H9 (cell line): ENCODE data around the gene CHST13. TPM values are rescaled to one million over a fixed set of nuclear protein-coding genes. Genes with fewer than 3 reads are reported as not detected.

Experiments used
- total RNA-seq: library from RNA; stranded (reverse); gene quantifications from 2 replicates; pipeline ENCODE4 v1.2.1, GENCODE V29; 2021

The CHST13 gene
- total RNA-seq, 1 experiment from 2014 or later, result 0.85 TPM

Other genes starting within 250 kb of the CHST13 start
- 10.8 and 11.4 TPM in 2 replicates for gene KLF15, start 166.7 kb upstream of the CHST13 start, total RNA-seq
- gene CFAP100, start 129.2 kb upstream of the CHST13 start, total RNA-seq, result 0.26 and 0.44 TPM in 2 replicates
- 26.9 and 28.3 TPM in 2 replicates for gene ZXDC, start 48.3 kb upstream of the CHST13 start, total RNA-seq
- gene UROC1, start 6.4 kb upstream of the CHST13 start, total RNA-seq, result not detected in 2 replicates
- gene C3orf22, start 34.8 kb downstream of the CHST13 start, total RNA-seq, result not detected in 2 replicates
- gene TXNRD3, start 131.0 kb downstream of the CHST13 start, total RNA-seq, result 7.0 and 8.1 TPM in 2 replicates
- 32.2 and 34.2 TPM in 2 replicates for gene CHCHD6, start 180.1 kb downstream of the CHST13 start, total RNA-seq